H9 (cell line): Measurements from ENCODE around the gene PLK2. TPM values are rescaled to one million over a fixed set of nuclear protein-coding genes. Genes with fewer than 3 reads are reported as not detected.

ENCODE experiments used
- DNase-seq: peaks from one replicate; pipeline ENCODE4 v3.0.0-alpha.2; 2017
- H2AFZ ChIP-seq: one replicate; pipeline ENCODE4 v1.6.1; 2013; ENCODE audit warnings: mild to moderate bottlenecking, low read length, control low read depth, moderate library complexity
- H2AK5ac ChIP-seq: 2 replicates; pipeline ENCODE4 v1.6.1; 2013; ENCODE audit warnings: low read length, control low read depth, mixed read lengths; ENCODE audit not compliant: insufficient read length
- H2BK120ac ChIP-seq: one replicate; pipeline ENCODE4 v1.6.1; 2013; ENCODE audit warnings: low read depth, mild to moderate bottlenecking, low read length, control low read depth, inconsistent platforms; ENCODE audit not compliant: poor library complexity, severe bottlenecking
- H2BK12ac ChIP-seq: 2 replicates; pipeline ENCODE4 v1.6.1; 2013; ENCODE audit warnings: low read length, control low read depth, mixed read lengths, low read depth; ENCODE audit not compliant: insufficient read length
- H2BK15ac ChIP-seq: 2 replicates; pipeline ENCODE4 v1.6.1; 2013; ENCODE audit warnings: low read depth, low read length, control low read depth
- H2BK20ac ChIP-seq: one replicate; pipeline ENCODE4 v1.6.1; 2013; ENCODE audit warnings: low read depth, mild to moderate bottlenecking, low read length, control low read depth, inconsistent platforms; ENCODE audit not compliant: poor library complexity, severe bottlenecking
- H2BK5ac ChIP-seq: 2 replicates; pipeline ENCODE4 v1.6.1; 2013; ENCODE audit warnings: low read length, control low read depth, mixed read lengths; ENCODE audit not compliant: insufficient read length
- H3K14ac ChIP-seq: 2 replicates; pipeline ENCODE4 v1.6.1; 2013; ENCODE audit warnings: low read length, control low read depth; ENCODE audit not compliant: insufficient read depth
- H3K18ac ChIP-seq: 2 replicates; pipeline ENCODE4 v1.6.1; 2013; ENCODE audit warnings: low read depth, mild to moderate bottlenecking, mixed read lengths, low read length, control low read depth; ENCODE audit not compliant: insufficient read length
- H3K23ac ChIP-seq: 2 replicates; pipeline ENCODE4 v1.6.1; 2013; ENCODE audit warnings: low read length, control low read depth, mixed read lengths, low read depth; ENCODE audit not compliant: insufficient read length
- H3K23me2 ChIP-seq: 2 replicates; pipeline ENCODE4 v1.6.1; 2013; ENCODE audit warnings: low read depth, mild to moderate bottlenecking, mixed read lengths, low read length, control low read depth; ENCODE audit not compliant: insufficient read length, poor library complexity, severe bottlenecking
- H3K27ac ChIP-seq: 2 replicates; pipeline ENCODE4 v1.5.1; 2013; ENCODE audit warnings: low read length, control low read depth, mixed read lengths, low read depth; ENCODE audit not compliant: insufficient read length
- H3K27me3 ChIP-seq: 2 replicates; pipeline ENCODE4 v1.6.1; 2013; ENCODE audit warnings: low read length, control low read depth, inconsistent platforms; ENCODE audit not compliant: insufficient read depth
- H3K4ac ChIP-seq: 2 replicates; pipeline ENCODE4 v1.6.1; 2013; ENCODE audit warnings: low read depth, mild to moderate bottlenecking, control low read depth, inconsistent platforms, low read length, moderate library complexity
- H3K4me1 ChIP-seq: 2 replicates; pipeline ENCODE4 v1.6.1; 2013; ENCODE audit warnings: low read length, control low read depth, inconsistent platforms; ENCODE audit not compliant: insufficient read depth
- H3K4me2 ChIP-seq: 2 replicates; pipeline ENCODE4 v1.6.1; 2013; ENCODE audit warnings: low read length, control low read depth, mixed read lengths; ENCODE audit not compliant: insufficient read length, insufficient read depth
- H3K56ac ChIP-seq: 2 replicates; pipeline ENCODE4 v1.6.1; 2013; ENCODE audit warnings: low read depth, mild to moderate bottlenecking, mixed read lengths, low read length, control low read depth; ENCODE audit not compliant: insufficient read length
- H3K79me1 ChIP-seq: 2 replicates; pipeline ENCODE4 v1.6.1; 2013; ENCODE audit warnings: low read depth, mild to moderate bottlenecking, moderate library complexity, low read length, control low read depth, inconsistent platforms; ENCODE audit not compliant: insufficient read depth, poor library complexity, severe bottlenecking
- H3K79me2 ChIP-seq: 2 replicates; pipeline ENCODE4 v1.6.1; 2013; ENCODE audit warnings: low read length, control low read depth, inconsistent platforms; ENCODE audit not compliant: insufficient read depth
- H3K9ac ChIP-seq: 2 replicates; pipeline ENCODE4 v1.6.1; 2013; ENCODE audit warnings: low read length, control low read depth, mixed read lengths; ENCODE audit not compliant: insufficient read length; ENCODE audit errors: extremely low read depth
- H3K9me3 ChIP-seq: one replicate; pipeline ENCODE4 v1.6.1; 2013; ENCODE audit warnings: low read depth, low read length, inconsistent platforms; ENCODE audit not compliant: control insufficient read depth
- H3T11ph ChIP-seq: one replicate; pipeline ENCODE4 v1.6.1; 2013; ENCODE audit warnings: mild to moderate bottlenecking, low read length, control low read depth, inconsistent platforms
- H4K20me1 ChIP-seq: one replicate; pipeline ENCODE4 v1.6.1; 2013; ENCODE audit not compliant: control insufficient read depth, insufficient read length, insufficient read depth
- H4K5ac ChIP-seq: 2 replicates; pipeline ENCODE4 v1.6.1; 2013; ENCODE audit warnings: low read depth, mild to moderate bottlenecking, mixed read lengths, low read length, control low read depth; ENCODE audit not compliant: insufficient read length
- H4K8ac ChIP-seq: replicated peaks from 2 replicates; pipeline ENCODE4 v1.6.1; 2013; ENCODE audit warnings: low read length, control low read depth, mixed read lengths, low read depth; ENCODE audit not compliant: insufficient read length
- H4K91ac ChIP-seq: 2 replicates; pipeline ENCODE4 v1.6.1; 2013; ENCODE audit warnings: low read depth, mild to moderate bottlenecking, moderate library complexity, mixed read lengths, low read length, control low read depth; ENCODE audit not compliant: insufficient read length
- H3K27ac Mint-ChIP-seq, 3 experiments: 2 replicates in 2 of 3; 3 replicates in 1 of 3; pipeline ENCODE4 v1.8.0; 2020 to 2021; ENCODE audit warnings: mixed read lengths in 3 of 3, mild to moderate bottlenecking in 1 of 3, moderate library complexity in 1 of 3
- H3K27me3 Mint-ChIP-seq: 2 replicates; pipeline ENCODE4 v1.8.0; 2021; ENCODE audit warnings: low read depth, mild to moderate bottlenecking, moderate library complexity, mixed read lengths
- H3K36me3 Mint-ChIP-seq, 3 experiments: 2 replicates in 2 of 3; 3 replicates in 1 of 3; pipeline ENCODE4 v1.8.0; 2020 to 2021; ENCODE audit warnings: low read depth in 3 of 3, mixed read lengths in 3 of 3; ENCODE audit not compliant: insufficient read depth in 1 of 3
- H3K4me1 Mint-ChIP-seq, 2 experiments: 2 replicates each; pipeline ENCODE4 v1.8.0; 2020; ENCODE audit warnings: mixed read lengths in 2 of 2
- H3K4me3 Mint-ChIP-seq, 2 experiments: 2 replicates in 1 of 2; 3 replicates in 1 of 2; pipeline ENCODE4 v1.8.0; 2020 to 2021; ENCODE audit warnings: mild to moderate bottlenecking in 2 of 2, mixed read lengths in 2 of 2, moderate library complexity in 1 of 2
- H3K9me3 Mint-ChIP-seq, 2 experiments: 2 replicates in 1 of 2; 3 replicates in 1 of 2; pipeline ENCODE4 v1.8.0; 2020; ENCODE audit warnings: mild to moderate bottlenecking in 2 of 2, mixed read lengths in 2 of 2, moderate library complexity in 1 of 2
- CTCF ChIP-seq: fragments of 200-600 bp; sonication (generic); conservative IDR thresholded peaks from 3 replicates; pipeline ENCODE4 v1.8.0; 2021; ENCODE audit warnings: antibody characterized with exemption, mild to moderate bottlenecking
- total RNA-seq: library from RNA; stranded (reverse); gene quantifications from 2 replicates; pipeline ENCODE4 v1.2.1, GENCODE V29; 2021

The PLK2 gene
- total RNA-seq, 1 experiment from 2014 or later = 26.2 TPM

GRCh38 chr5:58497921-58498320 lies 38.0 kb upstream of the PLK2 start:
- Mint-ChIP-seq H3K4me3 (no peak overlapping the region), H3K27ac (no peak overlapping the region)

More at GRCh38 chr5:58497921-58498320, 38.0 kb upstream of the PLK2 start:
- no peaks in the 10 kb centered on the region for H3K9me3 ChIP-seq
- H2AK5ac ChIP-seq = no peak overlapping the region
- H3K36me3 Mint-ChIP-seq = no peaks in the 10 kb centered on the region
- H3K9me3 Mint-ChIP-seq = no peaks in the 10 kb centered on the region
- H2AFZ ChIP-seq = no peak overlapping the region
- H3K4me1 Mint-ChIP-seq = peaks cover 20 to 24% of the 10 kb centered on the region in 2 experiments
- H3K79me1 ChIP-seq = no peaks in the 10 kb centered on the region
- no peaks in the 10 kb centered on the region for H4K20me1 ChIP-seq
- H3K4me1 ChIP-seq = 0 out of 2 replicates have a peak, but pooled peaks cover 2% of the 10 kb centered on the region
- no peak overlapping the region for H2BK5ac ChIP-seq
- no peaks in the 10 kb centered on the region for H3K27me3 Mint-ChIP-seq
- no peak for TF ChIP-seq CTCF
- H2BK120ac ChIP-seq = no peak overlapping the region
- no peak overlapping the region for H3K4me2 ChIP-seq
- no peak overlapping the region for H3T11ph ChIP-seq
- no peak overlapping the region for H3K14ac ChIP-seq
- H3K4ac ChIP-seq = no peak overlapping the region
- no peak overlapping the region for H3K56ac ChIP-seq
- DNase-seq = no peak
- H3K27me3 ChIP-seq = no peaks in the 10 kb centered on the region
- no peak overlapping the region for H2BK12ac ChIP-seq
- no peaks in the 10 kb centered on the region for H3K23me2 ChIP-seq
- no peak overlapping the region for H4K8ac ChIP-seq
- no peak overlapping the region for H2BK15ac ChIP-seq
- no peaks in the 10 kb centered on the region for H3K79me2 ChIP-seq
- H3K18ac ChIP-seq = no peak overlapping the region
- no peak overlapping the region for H2BK20ac ChIP-seq
- H3K27ac ChIP-seq = no peak overlapping the region
- H3K9ac ChIP-seq = no peak overlapping the region
- H3K23ac ChIP-seq = no peak overlapping the region
- no peak overlapping the region for H4K91ac ChIP-seq
- no peak overlapping the region for H4K5ac ChIP-seq
